Transverse colon (tissue), 4 donors: ENCODE data around the gene ITGB2. TPM values are rescaled to one million over a fixed set of nuclear protein-coding genes. Genes with fewer than 3 reads are reported as not detected.

ENCODE experiments used
- DNase-seq: peaks from one replicate; pipeline ENCODE4 v3.0.0-alpha.2; 2019
- H3K27ac ChIP-seq, 4 donors: fragments of 200-600 bp; sonication (generic); 2 replicates each; pipeline ENCODE4 v1.5.1; 2016 to 2018; ENCODE audit warnings: inconsistent platforms in 4 of 4
- H3K27me3 ChIP-seq: fragments of 200-600 bp; sonication (generic); 2 replicates; pipeline ENCODE4 v1.5.1; 2017; ENCODE audit warnings: inconsistent platforms
- H3K36me3 ChIP-seq, 4 donors: fragments of 200-600 bp; sonication (generic); 2 replicates each; pipeline ENCODE4 v1.5.1; 2017 to 2019; ENCODE audit warnings: inconsistent platforms in 4 of 4
- H3K4me1 ChIP-seq, 4 donors: fragments of 200-600 bp; sonication (generic); 2 replicates each; pipeline ENCODE4 v1.5.1; 2017 to 2020; ENCODE audit warnings: inconsistent platforms in 4 of 4
- H3K4me3 ChIP-seq, 4 donors: fragments of 200-600 bp; sonication (generic); 1 replicate in 1 of 4; 2 replicates in 3 of 4; pipeline versions ENCODE4 v1.5.1 to v1.6.1; 2017 to 2019; ENCODE audit warnings: inconsistent platforms in 4 of 4
- H3K9me3 ChIP-seq, 2 donors: fragments of 200-600 bp; sonication (generic); 2 replicates each; pipeline ENCODE4 v1.5.1; 2017 to 2019; ENCODE audit warnings: inconsistent platforms in 2 of 2
- EP300 ChIP-seq: sonication (generic); formaldehyde crosslinking; IDR thresholded peaks from one replicate; pipeline ENCODE4 v1.6.1; 2017; ENCODE audit warnings: antibody characterized with exemption, low read depth
- POLR2A ChIP-seq: fragments of 450-650 bp; IDR thresholded peaks from one replicate; pipeline ENCODE4 v1.6.1; 2016; ENCODE audit warnings: antibody characterized with exemption, mild to moderate bottlenecking, moderate library complexity
- POLR2AphosphoS5 ChIP-seq, 3 donors: sonication (generic); formaldehyde crosslinking; IDR thresholded peaks; one replicate each; pipeline ENCODE4 v1.6.1; 2016; ENCODE audit warnings: antibody characterized with exemption in 3 of 3
- WGBS, 2 donors: methylation state at CpG; one replicate each; pipeline ENCODE4 v1.1.5; 2018; ENCODE audit warnings: low coverage in 1 of 2; 5-methylcytosine and 5-hydroxymethylcytosine counted together
- in situ Hi-C, 4 donors: fragments of 200-750 bp; cut with MboI; loops; one replicate each; pipeline versions ENCODE4 v1.15.0 to v1.15.1; 2017; ENCODE audit warnings: low sequenced_read_pairs in 3 of 4, low pct_ligation_motif_present in 1 of 4, low pct_unique_long_range_greater_than_20kb in 1 of 4
- intact Hi-C: fragments of 100-400 bp; cut with DNase I; formaldehyde crosslinking; loops from one replicate; pipeline ENCODE4 v1.15.1; 2023; ENCODE audit warnings: low total_unique reads
- total RNA-seq, 4 donors: library from RNA; depleted of rRNA; stranded (reverse); fragments of >200 nt; gene quantifications; one replicate each; pipeline ENCODE4 v1.1.0, GENCODE V29; 2016
- TF ChIP-seq, protein P1 (sequence below), 5 experiments: fragments of 200-600 bp in 3 of 5; fragments of 450-650 bp in 2 of 5; sonication (generic) in 3 of 5; IDR thresholded peaks; 1 replicate in 2 of 5; 2 replicates in 3 of 5; pipeline ENCODE4 v1.5.1; 2016 to 2017; ENCODE audit warnings: antibody characterized with exemption in 5 of 5, inconsistent platforms in 3 of 5, mild to moderate bottlenecking in 2 of 5, moderate library complexity in 1 of 5

The ITGB2 gene
- total RNA-seq, 4 donors from 2014 or later = 14.2 to 32.4 (median 24.9) TPM

- peak overlapping the region in 2 of 4 donors; percentile 19 to 49 for H3K27ac ChIP-seq
- H3K9me3 ChIP-seq = no peaks in the 10 kb centered on the region
- H3K27me3 ChIP-seq = peaks cover 68% of the 10 kb centered on the region
- in situ Hi-C loops (loop anchor here in 1 of 4 donors (10.0 to 25.0 kb wide), 2 partner anchors 48 to 120 kb away; partner anchors contain the start of genes SUMO3 and UBE2G2), intact Hi-C loops (no loop called here)
- no peaks in the 10 kb centered on the region for H3K36me3 ChIP-seq
- peaks cover 10 to 31% (median 25%) of the 10 kb centered on the region in 4 donors for H3K4me1 ChIP-seq
- TF ChIP-seq, protein P1, sequence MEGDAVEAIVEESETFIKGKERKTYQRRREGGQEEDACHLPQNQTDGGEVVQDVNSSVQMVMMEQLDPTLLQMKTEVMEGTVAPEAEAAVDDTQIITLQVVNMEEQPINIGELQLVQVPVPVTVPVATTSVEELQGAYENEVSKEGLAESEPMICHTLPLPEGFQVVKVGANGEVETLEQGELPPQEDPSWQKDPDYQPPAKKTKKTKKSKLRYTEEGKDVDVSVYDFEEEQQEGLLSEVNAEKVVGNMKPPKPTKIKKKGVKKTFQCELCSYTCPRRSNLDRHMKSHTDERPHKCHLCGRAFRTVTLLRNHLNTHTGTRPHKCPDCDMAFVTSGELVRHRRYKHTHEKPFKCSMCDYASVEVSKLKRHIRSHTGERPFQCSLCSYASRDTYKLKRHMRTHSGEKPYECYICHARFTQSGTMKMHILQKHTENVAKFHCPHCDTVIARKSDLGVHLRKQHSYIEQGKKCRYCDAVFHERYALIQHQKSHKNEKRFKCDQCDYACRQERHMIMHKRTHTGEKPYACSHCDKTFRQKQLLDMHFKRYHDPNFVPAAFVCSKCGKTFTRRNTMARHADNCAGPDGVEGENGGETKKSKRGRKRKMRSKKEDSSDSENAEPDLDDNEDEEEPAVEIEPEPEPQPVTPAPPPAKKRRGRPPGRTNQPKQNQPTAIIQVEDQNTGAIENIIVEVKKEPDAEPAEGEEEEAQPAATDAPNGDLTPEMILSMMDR (IDR thresholded peaks at IDR 0.05) = peak; percentile 26 to 59 (median 40)
- no peak for TF ChIP-seq POLR2AphosphoS5 (IDR thresholded peaks at IDR 0.05)
- H3K4me3 ChIP-seq = peak overlapping the region in 3 of 4 donors; percentile 36 to 46 (median 44)
- 1% methylated on average over 47 of the region's 68 CpGs; no CpG with 5 or more reads in 1 of the 2 donors for WGBS, 2 donors
- DNase-seq = peak; percentile 47
These were observed 11.9 kb upstream of the ITGB2 start for GRCh38 chr21:44932408-44933181.

GRCh38 chr21:44931501-44932407 is 11.1 kb upstream of the ITGB2 start:
- H3K4me1 ChIP-seq = peaks cover 10 to 37% (median 25%) of the 10 kb centered on the region in 4 donors
- peak overlapping the region in 3 of 4 donors; percentile 36 to 46 (median 44) for H3K4me3 ChIP-seq
- H3K9me3 ChIP-seq = no peaks in the 10 kb centered on the region
- TF ChIP-seq EP300 (no peak), POLR2A (no peak), POLR2AphosphoS5 (IDR thresholded peaks at IDR 0.05) (no peak)
- TF ChIP-seq, protein P1 (IDR thresholded peaks at IDR 0.05) = no peak
- H3K27me3 ChIP-seq = peaks cover 77% of the 10 kb centered on the region
- no peak for DNase-seq
- peak overlapping the region; percentile 19 to 50 (median 47) for H3K27ac ChIP-seq
- no peaks in the 10 kb centered on the region for H3K36me3 ChIP-seq
- intact Hi-C loops (no loop called here), in situ Hi-C loops (loop anchor here in 1 of 4 donors (10.0 to 25.0 kb wide), 2 partner anchors 47 to 119 kb away; partner anchors contain the start of genes SUMO3 and UBE2G2)
- 0% methylated on average over 46 of the region's 78 CpGs; no CpG with 5 or more reads in 1 of the 2 donors for WGBS, 2 donors

DNA sequence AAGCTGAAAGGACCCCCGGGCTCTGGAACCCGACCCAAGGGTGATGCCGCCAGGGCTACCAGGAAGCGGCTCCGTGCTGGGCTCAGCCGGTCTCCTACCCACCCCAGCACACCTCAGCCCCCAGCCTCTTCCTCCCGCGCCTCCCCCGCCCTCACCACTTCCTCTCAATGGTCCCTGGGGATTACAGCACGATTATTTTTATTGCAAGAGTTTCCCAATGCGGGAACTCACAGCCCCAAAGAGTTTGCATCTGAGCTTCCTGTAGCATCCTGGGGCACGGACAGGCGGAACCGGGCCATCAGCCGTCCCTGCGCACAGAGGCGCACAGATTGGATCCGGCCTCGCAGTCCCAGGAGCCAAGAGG is 10.4 kb upstream of the ITGB2 start:
- intact Hi-C loops (no loop called here), in situ Hi-C loops (loop anchor here in 1 of 4 donors (10.0 to 25.0 kb wide), 2 partner anchors 46 to 119 kb away; partner anchors contain the start of genes SUMO3 and UBE2G2)
- TF ChIP-seq POLR2A (no peak), POLR2AphosphoS5 (IDR thresholded peaks at IDR 0.05) (no peak), EP300 (no peak)
- TF ChIP-seq, protein P1 (IDR thresholded peaks at IDR 0.05) = no peak
- 7% methylated on average over 19 of the region's 19 CpGs; no CpG with 5 or more reads in 1 of the 2 donors for WGBS, 2 donors
- H3K4me3 ChIP-seq = peak overlapping the region in 2 of 4 donors; percentile 44 to 46
- H3K27me3 ChIP-seq = peaks cover 81% of the 10 kb centered on the region
- DNase-seq = peak; percentile 52
- peak overlapping the region in 3 of 4 donors; percentile 31 to 50 (median 45) for H3K27ac ChIP-seq
- H3K36me3 ChIP-seq = no peaks in the 10 kb centered on the region
- no peaks in the 10 kb centered on the region for H3K9me3 ChIP-seq
- H3K4me1 ChIP-seq = peaks cover 10 to 41% (median 27%) of the 10 kb centered on the region in 4 donors
